ENCODE results near the gene VSTM1.
"Not testable (repeated sequence)": the region's sequence is repeated elsewhere in the genome, so short reads cannot be mapped to it uniquely, and the experiment has no call there.

Gene VSTM1

DNA sequence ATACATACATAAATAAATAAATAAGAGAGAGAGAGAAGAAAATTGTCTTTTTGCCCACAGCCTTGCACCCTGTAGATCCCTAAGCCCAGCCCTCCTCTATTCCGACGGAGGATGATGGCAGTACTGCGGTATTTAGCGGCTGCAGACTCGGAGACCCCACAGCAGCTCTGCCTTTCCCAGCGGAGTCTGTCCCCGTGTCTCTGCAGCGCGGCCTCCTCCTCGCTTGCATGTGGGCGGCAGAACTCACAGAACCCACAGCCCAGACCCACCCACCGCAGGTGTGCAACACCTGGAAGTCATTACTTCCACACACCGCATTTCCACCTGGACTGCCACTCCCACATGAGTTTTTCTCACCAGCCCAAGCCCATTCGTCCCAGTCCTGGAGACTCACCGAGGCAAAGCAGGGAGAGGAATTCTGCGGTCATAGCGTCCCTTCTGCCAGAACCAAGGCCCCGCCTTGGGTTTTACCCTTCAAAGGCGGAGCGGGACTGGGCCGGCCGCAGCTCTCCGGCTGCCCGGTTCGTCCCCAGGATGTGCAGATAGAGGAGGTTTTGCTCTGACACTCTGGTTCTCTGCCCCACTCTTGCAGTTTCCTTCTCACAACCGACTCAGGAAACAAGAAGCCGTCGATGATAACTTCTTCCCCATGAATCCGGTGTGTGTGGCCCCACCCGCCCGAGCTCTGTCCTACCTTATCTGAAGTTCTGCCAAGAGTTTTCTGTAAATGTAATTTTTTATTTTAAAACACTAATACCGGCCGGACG, at the start of gene VSTM1:
VSTM1 (minus strand) TSS at position 548 of the 767 bp plus-strand sequence; CDS start at position 428, 120 bp downstream.
- DNase-seq (ENCODE audit: low read depth in 3 of 3): no peak

DNA sequence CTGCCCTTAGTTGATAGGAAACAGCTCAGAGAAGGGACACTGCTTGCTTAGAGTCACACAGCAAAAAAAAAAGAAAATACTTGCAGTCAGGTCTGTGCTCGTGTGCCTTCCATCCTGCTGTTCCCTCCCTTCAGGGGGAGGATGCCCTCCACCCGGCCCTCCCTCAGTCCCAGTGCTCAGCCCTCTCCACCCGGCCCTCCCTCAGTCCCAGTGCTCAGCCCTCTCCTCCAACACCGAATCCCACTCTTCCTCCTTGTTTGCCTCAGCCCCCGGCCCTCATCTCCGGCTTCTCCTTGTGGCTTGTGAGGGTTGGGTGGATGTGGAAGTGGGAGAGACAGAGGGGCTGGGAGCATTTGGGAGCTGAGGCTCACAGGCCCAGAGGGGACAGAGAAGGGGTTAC, 46.0 kb upstream of the VSTM1 start:
- no peak for DNase-seq (ENCODE audit: low read depth in 3 of 3)

DNA sequence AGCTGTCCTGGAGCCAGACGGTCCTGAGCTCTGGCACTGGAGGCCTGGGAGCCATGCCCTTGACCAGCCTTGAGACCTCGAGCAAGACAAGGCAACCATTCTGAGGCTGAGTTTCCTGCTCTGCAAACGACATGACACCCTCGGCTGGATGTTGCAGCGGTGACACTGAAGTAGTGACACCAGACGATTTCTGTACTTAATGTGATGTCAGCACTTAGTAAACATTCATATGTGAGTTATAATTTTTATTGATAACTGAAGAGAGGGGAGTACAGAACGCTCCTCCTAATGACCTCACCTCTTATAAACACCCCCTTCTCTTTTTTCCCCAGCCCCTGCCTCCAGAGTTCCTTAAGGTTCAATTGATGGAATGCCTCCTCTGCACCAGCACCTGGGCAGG, 44.8 kb upstream of the VSTM1 start:
- DNase-seq (ENCODE audit: low read depth in 3 of 3): no peak

- no peak for DNase-seq (ENCODE audit: low read depth in 3 of 3)
Observed at GRCh38 chr19:54107876-54108490, 44.3 kb upstream of the VSTM1 start.

GRCh38 chr19:54106716-54107115, 43.0 kb upstream of the VSTM1 start:
- no peak for DNase-seq (ENCODE audit: low read depth in 3 of 3)

DNA sequence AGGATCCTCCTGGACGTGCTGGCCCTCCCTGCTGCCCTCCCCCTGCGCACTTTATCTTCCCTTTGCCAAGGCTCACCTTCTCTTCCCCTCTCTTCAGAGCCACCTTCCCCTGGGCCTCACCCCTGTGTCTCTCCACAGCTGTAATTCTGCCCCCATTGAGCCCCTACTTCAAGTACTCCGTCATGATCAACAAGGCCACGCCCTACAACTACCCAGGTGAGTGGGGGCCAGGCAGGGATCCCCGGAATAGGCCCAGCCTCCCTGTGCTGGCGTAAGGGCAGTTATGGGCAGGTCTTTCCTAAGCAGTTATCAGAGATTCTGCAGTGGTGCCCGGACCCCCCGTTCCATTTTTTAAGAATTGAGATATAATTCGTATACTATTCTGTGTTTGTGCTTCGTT, 42.1 kb upstream of the VSTM1 start:
- DNase-seq (ENCODE audit: low read depth in 3 of 3): no peak

DNA sequence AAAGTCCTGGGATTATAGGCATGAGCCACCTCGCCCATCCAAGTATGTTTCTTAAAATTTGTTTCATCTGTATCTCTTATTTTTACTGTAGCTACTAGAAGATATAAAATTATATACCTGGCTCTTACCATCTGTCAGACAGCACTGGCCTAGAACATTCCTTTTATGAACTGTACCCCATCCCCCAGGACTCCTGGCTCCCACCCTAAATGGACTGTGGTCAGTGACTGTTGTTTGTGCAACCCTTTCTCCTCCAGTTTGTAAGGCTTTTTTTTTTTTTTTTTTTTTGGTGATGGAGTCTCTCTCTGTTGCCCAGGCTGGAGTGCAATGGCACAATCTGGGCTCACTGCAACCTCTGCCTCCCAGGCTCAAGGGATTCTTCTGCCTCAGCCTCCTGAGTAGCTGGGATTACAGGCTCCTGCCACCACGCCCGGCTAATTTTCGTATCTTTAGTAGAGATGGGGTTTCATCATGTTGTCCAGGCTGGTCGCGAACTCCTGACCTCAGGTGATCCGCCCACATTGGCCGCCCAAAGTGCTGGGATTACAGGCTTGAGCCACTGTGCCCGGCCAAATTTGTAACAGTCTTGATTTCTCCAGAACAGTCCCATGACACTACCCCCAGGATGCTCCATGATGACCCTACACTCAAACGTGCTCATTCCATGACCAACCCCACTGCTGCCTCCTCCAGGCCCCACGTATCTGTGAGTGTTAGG, 41.5 kb upstream of the VSTM1 start:
- DNase-seq (ENCODE audit: low read depth in 3 of 3): no peak

DNA sequence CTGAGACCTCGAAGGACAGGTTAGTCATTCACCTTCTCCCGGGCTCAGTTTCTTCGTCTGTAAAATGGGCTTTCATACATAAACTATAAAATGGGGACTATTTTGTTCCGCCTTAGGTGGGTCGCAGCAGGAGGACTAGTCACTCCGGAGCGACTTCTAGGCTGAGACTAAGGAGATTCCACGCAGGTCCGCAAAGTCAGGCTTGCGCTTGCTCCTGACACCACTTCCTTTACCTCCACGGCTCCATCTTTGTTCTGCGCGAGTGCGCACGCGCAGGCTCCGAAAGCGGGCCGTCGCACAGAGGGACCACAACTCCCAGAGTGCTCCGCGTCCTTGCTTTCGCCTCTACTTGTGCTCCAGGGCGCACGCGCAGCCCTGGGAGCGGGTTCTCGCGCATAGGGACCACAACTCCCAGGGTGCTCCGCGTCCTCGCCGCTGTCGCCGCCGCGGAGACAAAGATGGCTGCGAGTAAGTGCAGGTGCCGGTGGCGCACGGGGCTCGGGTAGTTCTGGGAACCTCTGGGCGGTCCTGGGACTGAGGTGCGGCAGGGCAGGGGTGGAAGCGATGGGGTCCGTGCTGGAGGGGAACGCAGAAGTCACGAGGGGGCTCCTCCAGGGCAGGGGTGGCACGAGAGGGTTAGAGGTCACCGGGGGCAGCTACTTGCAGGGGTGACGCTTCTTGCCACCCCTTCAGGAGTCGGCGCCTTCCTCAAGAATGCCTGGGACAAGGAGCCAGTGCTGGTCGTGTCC, 38.9 kb upstream of the VSTM1 start, which contains the start of gene NDUFA3:
NDUFA3 (plus strand) TSS at position 435 of the 749 bp plus-strand sequence; CDS start at position 459, 24 bp downstream.
- DNase-seq (ENCODE audit: low read depth in 3 of 3): peak; percentile 92 to 96 (median 93)

- DNase-seq (ENCODE audit: low read depth in 3 of 3): no peak
Observed at GRCh38 chr19:54100561-54100960, 36.9 kb upstream of the VSTM1 start, which contains the start of gene OSCAR. Gene OSCAR, minus strand, starts transcription at chr19:54100803. Its CDS starts 11 bp downstream, at chr19:54100792.

DNA sequence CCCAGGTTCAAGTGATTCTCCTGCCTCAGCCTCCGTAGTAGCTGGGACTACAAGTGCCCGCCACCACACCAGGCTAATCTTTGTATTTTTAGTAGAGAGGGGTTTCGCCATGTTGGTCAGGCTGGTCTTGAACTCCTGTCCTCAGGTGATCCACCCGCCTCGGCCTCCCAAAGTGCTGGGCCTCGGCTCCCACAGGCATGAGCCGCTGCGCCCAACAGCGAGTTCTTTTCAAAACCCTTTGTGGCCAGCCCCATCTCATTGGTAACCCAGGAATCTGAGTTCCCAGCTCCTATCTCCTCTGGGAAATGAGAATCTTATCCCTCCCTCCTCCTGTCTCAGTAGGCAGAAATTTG, 36.2 kb upstream of the VSTM1 start:
- not testable (repeated sequence) for DNase-seq (ENCODE audit: low read depth in 3 of 3)

GRCh38 chr19:54099190-54099902, 35.6 kb upstream of the VSTM1 start:
- DNase-seq (ENCODE audit: low read depth in 3 of 3): no peak

DNA sequence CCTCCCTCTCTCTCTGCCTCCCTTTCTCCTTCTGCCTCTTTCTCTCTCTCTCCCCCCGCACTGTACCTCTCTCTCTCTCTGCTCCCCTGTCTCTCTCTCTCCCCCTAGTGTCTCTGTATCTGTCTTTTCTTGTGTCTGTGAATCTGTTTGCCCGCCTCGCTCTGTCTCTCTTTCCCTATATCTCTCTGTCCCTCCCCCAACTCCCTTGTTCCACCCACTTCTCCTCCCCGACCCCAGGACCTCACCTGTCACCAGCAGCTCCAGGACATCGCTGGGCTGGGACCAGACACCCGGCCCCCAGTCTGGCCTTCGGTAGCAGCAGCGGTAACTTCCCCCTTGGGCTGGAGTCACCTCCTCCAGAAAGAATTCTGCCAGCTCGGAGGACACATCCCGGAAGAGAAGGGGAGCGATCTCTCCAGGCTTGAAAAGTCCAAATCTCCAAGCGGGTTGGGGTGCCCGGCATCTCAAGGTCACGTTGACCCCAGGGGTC, 33.0 kb upstream of the VSTM1 start:
- no peak for DNase-seq (ENCODE audit: low read depth in 3 of 3)

DNA sequence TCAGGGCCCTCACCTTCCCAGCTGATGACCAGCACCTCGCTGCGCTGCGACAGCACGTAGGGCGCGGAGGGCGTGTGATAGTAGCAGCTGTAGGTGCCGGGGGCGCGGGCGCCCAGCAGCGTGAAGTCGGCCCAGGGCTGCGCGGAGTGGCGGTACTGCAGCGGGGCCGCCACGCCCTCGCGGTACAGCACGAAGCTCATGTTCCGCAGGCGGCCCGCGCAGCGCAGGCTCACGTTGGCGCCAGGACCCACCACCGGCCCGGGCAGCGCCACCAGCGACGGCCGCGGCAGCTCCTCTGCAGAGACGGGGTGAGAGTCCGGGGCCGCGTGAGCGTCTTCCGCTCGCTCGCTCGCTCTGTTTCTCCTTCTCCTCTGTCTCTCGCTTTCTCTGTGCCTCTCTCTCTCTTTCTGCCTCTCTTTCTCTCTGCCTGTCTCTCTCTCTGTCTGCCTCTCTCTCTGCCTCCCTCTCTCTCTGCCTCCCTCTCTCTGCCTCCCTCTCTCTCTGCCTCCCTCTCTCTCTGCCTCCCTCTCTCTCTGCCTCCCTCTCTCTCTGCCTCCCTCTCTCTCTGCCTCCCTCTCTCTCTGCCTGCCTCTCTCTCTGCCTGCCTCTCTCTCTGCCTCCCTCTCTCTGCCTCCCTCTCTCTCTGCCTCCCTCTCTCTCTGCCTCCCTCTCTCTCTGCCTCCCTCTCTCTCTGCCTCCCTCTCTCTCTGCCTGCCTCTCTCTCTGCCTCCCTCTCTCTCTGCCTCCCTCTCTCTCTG, 32.3 kb upstream of the VSTM1 start:
- not testable (repeated sequence) for DNase-seq (ENCODE audit: low read depth in 3 of 3)

DNA sequence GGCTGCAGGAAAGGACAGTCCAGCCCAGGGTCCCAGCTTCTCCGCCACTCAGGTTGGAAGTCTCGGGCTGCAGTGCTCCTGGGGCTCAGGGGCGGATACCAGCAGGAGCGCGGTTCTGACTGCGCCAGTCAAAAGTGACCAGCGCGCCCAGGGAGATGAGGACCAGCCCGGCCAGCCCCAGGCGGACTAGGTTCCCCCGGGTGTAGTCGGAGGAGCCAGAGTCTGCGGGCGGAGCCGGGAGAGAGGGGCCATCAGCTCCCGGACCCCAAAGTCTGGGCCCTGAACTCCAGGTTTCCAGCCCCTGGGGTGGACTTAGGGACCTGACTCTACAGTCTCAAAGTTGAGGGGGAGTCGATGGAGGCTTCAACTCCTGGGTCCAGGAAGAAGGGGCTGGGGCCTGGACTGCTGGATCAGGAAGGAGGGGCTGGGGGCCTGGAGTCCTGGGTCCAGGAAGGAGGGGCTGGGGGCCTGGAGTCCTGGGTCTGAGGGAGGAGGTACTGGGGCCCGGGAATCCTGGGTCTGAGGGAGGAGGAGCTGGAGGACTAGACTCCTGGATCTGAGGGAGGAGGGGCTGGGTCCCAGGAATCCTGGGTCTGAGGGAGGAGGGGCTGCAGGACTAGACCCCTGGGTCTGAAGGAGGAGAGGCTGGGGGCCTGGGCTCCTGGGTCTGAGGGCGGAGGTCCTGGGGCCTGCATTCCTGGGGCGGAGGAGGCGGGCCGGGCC, 31.6 kb upstream of the VSTM1 start:
- DNase-seq (ENCODE audit: low read depth in 3 of 3): no peak

GRCh38 chr19:54094426-54095000, 30.8 kb upstream of the VSTM1 start:
- DNase-seq (ENCODE audit: low read depth in 3 of 3): no peak

DNA sequence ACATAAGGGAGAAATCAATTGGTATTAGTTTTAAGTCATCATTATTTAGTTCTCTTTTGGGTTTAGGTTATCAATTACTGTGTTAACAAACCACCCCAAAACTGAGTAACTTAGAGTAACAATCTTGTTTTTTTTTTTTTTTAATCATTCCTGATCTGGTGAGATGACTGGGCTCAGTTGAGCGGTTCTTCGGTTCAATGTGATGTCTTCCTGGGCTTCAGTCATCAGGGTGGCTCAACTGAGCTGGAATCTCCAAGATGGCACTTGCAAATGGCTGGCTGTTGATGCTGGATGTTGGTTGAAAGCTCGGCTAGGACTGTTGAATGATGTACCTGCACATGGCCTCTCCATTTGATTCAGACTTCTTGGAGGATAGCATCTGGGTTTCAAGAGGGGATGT, 20.7 kb upstream of the VSTM1 start:
- no peak for DNase-seq (ENCODE audit: low read depth in 3 of 3)

DNA sequence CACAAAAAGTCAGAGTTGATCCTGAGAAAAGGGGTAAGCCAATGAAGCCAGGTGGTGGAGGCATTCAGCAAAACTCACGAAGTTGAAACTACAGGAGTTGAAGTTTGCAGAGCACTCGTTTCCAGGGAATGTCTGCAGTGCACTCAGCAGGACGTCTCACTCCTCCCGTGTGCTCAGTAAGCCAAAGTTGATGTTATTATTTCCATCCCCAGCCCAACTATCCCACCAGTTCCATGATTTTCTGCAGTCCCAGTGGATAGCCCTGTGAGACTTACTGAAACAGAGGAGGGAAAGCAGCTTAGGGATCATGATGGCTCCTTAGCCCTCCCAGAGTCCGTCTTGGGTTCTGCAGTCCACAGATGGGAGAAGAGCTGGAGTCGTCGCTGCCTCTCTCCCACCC, 17.3 kb upstream of the VSTM1 start, which contains the start of gene TARM1:
TARM1 (minus strand) TSS at position 334 of the 400 bp plus-strand sequence; CDS start at position 309, 25 bp downstream.
- no peak for DNase-seq (ENCODE audit: low read depth in 3 of 3)

DNA sequence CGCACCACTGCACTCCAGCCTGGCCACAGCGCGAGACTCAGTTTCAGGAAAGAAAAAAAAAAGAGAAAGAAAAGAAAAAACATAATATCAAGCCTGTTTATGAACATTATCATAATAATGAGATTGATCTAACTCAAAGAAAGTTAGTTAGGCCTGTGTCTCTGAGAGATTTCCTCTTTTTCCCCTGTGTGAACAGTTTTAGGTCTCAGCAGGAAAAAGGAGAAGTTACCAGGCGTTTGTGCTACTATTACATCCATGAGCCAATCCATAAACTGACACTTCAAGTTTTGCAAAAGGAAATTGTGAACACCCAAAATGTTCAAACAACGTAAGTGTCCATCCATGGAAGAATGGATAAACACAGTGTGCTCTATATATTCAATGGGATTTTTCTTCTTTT, 13.6 kb upstream of the VSTM1 start:
- DNase-seq (ENCODE audit: low read depth in 3 of 3): no peak

DNA sequence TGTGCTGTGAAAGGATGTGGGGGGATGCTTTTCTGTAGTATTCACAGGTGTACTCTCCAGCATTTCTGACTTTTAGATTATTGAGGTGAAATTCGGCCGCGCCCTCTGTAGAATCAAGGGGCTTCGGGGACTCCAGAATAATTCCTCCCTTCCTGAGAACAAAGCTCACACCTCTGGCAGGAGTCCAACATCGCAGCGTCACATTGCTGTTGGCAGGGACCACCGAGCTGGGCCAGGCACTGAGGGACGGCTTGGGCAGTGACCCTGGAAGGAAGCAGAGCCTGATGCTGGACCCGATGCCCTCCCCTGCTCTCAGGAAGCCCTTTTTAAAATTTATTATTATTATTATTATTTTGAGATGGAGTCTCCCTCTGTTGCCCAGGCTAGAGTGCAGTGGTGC, 11.2 kb upstream of the VSTM1 start:
- DNase-seq (ENCODE audit: low read depth in 3 of 3): no peak

Measured in stimulated activated CD4-positive, alpha-beta T cell treated with anti-CD3 and anti-CD28 coated beads, TNF-alpha, amount 100 ng/mL, for 48 hours (primary cell).